Amniotic stem cell (primary cell): ENCODE data around the gene CNTN4.

ENCODE experiments used
- DNase-seq: peaks from one replicate; lab custom pipeline; 2025; lab: John Stamatoyannopoulos, UW

CNTN4 gene

GRCh38 chr3:2701471-2701870 is 602.8 kb downstream of the CNTN4 start:
- DNase-seq = no peak

DNA sequence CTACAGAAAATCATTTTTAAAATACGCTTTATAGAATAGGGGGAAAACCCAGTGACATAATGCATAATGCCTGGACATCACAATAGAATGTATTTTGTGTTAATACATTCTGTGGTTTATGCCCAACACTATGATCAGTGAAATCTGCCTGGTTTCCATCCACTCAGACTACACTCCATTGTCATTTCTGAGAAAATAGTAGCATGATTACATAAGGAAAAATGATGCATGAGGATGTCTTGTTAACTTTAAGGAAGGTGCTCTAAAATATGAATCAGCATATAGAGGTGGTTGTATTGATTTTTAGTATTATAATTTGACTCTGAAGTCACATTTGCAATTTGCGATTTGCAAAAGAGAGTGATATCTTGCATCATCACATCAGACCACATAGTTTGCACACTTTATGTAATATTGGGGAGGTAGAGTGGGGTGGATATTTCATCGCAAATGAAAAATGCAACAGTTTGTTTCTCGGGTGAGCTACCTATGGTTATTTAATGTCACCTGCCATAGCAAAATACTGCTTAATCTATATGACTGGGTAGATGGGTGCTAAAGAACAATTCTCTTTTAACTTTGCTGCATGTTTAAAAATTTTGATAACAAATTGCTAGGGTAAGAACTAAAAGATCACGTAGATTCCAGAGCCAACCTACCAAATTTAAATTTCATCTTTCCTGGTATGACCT is 607.6 kb downstream of the CNTN4 start:
- no peak for DNase-seq

GRCh38 chr3:2706836-2707210 is 608.2 kb downstream of the CNTN4 start:
- DNase-seq = no peak

DNA sequence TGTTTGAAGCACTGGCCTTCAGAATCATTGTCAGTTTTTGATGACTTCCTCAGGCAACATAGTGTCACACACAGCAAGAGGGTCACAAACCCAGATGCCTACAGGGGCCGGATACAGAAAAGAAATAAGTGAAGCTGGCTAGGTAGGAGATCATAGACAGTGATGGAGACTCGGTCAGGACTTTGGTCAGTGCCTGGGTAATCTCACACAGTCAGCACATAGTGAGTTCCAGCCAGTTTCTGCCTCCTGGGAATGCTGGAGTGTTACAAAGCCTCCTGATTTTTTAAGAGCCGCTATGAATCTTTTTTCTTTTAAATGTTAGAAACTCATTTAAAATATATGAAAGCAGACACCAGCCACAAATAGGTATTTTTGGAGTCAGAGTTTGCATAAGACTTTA is 612.4 kb downstream of the CNTN4 start:
- no peak for DNase-seq

- no peak for DNase-seq
Measured at GRCh38 chr3:2713923-2714322, 615.3 kb downstream of the CNTN4 start.

DNA sequence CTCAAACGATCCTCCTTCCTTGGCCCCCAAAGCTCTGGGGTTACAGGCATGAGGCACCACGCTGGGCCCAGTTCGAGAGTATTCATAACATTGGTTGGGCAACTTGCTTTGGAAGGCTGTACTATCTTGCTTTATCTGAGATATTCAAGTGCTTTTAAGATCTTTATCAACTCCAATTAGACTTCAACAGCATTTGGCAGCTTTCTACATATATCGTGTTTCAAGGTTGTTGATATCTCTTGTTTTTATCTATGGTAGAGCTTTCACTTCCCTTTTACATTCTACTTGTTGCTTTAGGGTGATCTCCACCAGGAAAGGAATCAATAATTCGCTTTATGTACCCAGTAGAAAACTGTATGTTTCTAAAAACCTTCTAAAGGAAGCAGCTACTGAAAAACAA is 616.2 kb downstream of the CNTN4 start:
- no peak for DNase-seq

GRCh38 chr3:2727101-2727500 is 628.4 kb downstream of the CNTN4 start:
- no peak for DNase-seq

GRCh38 chr3:2727610-2728318 is 629.1 kb downstream of the CNTN4 start:
- no peak for DNase-seq

DNA sequence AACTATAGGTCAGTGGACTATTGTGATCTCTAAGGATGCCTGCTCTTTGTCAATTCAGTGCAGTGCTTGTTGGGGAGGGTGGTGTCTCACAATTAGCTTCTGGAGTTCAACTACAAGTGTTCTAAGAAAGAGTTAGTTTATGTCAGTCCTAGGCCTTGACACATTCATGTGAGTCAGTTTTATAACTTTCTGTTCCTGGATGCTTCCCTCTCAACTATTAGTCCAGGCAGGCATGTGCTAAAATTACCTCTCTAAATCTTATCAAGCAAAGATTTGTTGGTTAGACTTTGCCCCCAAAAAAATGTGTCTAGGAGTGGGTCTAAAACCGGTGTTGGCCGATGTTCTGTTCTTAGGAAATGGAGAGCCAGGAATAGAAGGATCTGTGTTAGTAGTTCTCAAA is 633.2 kb downstream of the CNTN4 start:
- no peak for DNase-seq

DNA sequence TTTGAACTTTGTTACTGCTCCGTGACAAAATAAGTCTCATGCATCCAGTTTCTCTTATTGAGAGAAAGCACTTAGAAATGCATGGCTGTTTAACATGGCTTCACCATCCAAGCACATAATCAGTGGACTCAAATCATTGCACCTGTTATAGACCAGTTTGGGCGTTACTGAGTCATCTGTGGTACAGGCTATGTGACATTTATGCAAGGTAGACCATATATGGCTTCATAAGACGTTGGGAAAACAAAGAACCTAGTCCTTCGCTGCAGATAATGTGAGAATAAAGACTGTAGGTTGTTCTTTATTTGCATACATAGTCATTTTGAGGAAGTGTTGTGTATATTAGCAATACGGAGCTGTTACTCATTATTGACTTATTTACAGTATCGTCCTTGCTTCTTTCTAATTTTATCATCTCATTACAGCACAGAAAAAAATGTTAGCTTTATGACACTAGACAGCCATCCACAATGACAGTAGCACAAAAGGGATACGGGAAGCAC is 636.8 kb downstream of the CNTN4 start:
- DNase-seq = no peak

DNA sequence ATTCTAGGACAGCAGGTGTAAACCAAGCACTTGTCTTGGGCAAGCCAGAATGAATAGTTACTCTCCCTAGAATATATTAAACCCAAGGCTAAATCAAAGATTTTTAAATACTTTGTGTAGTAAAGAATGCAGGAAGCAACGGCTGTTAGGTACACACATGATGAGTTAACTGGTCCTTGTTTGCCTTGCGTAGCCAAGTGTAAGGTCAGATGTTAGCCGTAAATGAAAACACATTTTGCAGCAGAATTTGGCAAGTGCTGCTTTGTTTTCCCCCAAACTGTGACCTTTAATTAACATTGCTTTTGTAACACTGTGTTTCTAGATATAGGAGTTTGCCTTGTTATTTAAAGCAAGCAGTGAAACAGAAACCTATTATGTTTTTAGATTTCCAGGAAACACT is 642.9 kb downstream of the CNTN4 start:
- no peak for DNase-seq

DNA sequence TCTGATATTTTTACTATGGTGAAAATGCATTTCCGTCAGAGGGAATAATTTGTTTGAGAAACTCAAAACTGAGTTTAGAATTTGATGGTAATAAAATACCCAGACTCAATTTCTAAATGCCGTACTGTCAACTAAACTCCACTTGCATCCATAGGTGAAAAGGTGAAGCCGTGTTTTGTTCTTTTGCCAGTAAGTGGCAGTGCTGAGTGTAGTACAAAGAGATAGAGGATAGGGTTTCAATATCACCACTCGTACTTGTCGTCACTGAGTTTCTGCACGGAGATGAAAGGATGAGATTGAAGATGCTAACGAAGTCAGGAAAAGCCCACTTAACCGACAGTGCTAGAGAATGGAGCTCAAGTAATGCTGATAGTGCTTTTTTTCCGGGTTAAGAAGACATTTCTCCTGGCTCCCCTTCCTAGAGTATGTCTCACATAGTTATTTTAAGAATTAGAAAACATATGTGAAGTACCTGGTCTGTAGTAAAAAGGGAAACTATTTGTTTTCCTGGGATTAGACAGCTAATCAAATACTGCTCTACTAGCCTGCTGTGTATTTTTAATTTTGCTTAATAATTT is 666.4 kb downstream of the CNTN4 start:
- DNase-seq = no peak

DNA sequence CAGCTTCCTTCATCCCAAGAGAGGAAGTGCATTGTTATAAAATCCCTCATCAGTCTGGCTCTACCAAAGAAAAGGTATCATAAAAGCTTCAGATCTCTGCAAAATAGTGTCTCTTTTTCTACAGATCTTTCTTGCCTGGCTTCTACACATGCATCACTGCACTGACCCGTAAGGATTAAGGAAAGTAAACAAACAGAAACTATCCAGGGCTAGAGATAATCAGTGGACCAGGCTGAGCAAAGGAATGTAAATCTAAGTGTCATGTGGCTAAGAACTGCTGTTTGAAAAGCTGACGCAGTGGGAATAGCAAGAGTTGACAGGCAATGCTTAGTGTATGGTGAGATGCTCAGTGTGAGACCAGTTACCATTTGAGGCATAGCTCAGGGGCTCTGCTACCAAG is 671.8 kb downstream of the CNTN4 start:
- DNase-seq = no peak

- no peak for DNase-seq
Measured at GRCh38 chr3:2771193-2771592, 672.5 kb downstream of the CNTN4 start.

GRCh38 chr3:2771741-2772140 is 673.1 kb downstream of the CNTN4 start:
- DNase-seq = no peak

DNA sequence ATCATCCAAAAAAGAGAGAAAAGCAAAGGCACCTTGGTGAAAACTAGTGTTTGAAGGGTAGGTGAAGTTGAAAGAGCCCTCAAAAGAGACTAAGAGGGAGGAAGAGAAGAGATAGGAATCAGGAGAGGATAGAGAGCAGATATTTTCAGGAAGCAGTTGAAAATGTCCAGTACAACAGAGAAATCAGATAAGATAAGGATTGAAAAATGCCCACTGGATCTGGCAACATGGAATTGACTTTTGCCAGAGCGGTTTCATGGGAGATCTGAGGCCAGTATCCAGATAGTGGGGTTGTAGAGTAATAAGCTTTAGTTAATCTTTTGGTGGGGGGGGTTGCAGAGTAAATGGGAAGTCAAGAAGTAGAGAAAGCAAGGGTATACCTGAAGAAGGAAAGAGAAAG is 674.1 kb downstream of the CNTN4 start:
- DNase-seq = no peak

- no peak for DNase-seq
Measured at GRCh38 chr3:2774481-2775249, 676.0 kb downstream of the CNTN4 start.

- no peak for DNase-seq
Measured at GRCh38 chr3:2783261-2783660, 684.6 kb downstream of the CNTN4 start.

- DNase-seq = no peak
Measured at GRCh38 chr3:2784627-2785026, 686.0 kb downstream of the CNTN4 start.

DNA sequence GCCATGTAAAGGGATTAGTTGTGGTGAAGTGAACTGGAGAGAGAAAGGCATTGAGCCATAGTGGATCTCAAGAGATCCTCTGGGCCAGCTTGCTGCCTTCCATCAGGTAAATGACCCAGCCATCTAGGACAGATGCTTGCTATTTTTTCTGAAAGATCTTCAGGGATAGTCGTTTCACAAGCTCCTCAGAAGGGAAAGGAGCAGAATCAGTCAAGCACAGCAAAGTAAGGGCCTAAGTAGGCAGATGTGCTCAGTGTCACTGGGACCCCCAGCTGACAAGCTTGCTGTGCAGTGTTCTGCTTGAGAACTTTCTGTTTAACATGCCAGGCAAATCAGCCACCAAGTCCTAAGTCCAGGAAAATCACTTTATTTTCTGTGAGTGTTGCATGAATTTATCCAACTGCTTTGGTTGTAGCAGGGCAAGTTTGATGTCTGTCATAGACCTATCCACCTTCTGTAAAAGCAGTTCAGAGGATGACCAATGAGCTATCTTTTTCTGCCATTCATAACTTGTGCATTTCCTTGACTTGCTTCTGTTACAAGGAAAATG is 691.7 kb downstream of the CNTN4 start:
- DNase-seq = no peak

DNA sequence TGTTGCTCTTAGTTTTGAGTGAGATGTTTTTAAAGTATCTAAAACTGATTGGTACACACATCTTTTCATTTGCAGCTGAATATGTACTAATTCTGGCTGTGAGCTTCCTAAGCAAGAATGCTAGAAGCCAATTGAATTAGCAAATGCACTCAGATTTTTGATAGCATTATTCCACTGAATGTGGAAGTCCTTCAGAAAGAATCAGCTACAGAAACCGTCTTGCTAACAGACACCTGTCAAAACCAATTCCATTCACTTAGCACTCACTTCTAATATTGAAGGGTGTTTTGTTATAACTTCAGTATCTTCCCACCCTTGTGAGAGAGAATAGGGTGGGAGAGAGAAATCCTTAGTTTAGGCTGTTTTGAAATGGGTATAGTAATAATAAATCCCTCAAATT is 693.8 kb downstream of the CNTN4 start:
- no peak for DNase-seq

- DNase-seq = no peak
Measured at GRCh38 chr3:2793987-2794386, 695.3 kb downstream of the CNTN4 start.
